Gastrocnemius medialis (tissue), 4 donors: Measurements from ENCODE around the gene PKHD1.

Source experiments
- CTCF ChIP-seq, 5 experiments: fragments of 450-650 bp in 3 of 5; fragments of 200-600 bp in 2 of 5; sonication (generic) in 2 of 5; IDR thresholded peaks in 4 of 5; conservative IDR thresholded peaks in 1 of 5; 1 replicate in 4 of 5; 2 replicates in 1 of 5; pipeline ENCODE4 v1.5.1; 2016 to 2019; ENCODE audit warnings: antibody characterized with exemption in 5 of 5, mild to moderate bottlenecking in 3 of 5, moderate library complexity in 3 of 5
- POLR2A ChIP-seq, 2 donors: fragments of 450-650 bp; IDR thresholded peaks; one replicate each; pipeline ENCODE4 v1.6.1; 2017; ENCODE audit warnings: antibody characterized with exemption in 2 of 2, mild to moderate bottlenecking in 2 of 2, moderate library complexity in 2 of 2

- no peak for TF ChIP-seq CTCF (IDR thresholded peaks at IDR 0.05 in 4 of 5, conservative IDR thresholded peaks at IDR 0.05 in 1 of 5)
- TF ChIP-seq POLR2A (IDR thresholded peaks at IDR 0.05), result no peak
These were observed 161.3 kb downstream of the PKHD1 start for GRCh38 chr6:51926125-51926524.
